GM04504 (cell line): ENCODE results near the gene VAV3.

Source experiments
- DNase-seq: peaks from one replicate; pipeline ENCODE4 v3.0.0-alpha.2; 2012; ENCODE audit warnings: low read depth

Gene VAV3

GRCh38 chr1:107574044-107574443 lies 390.9 kb downstream of the VAV3 start:
- DNase-seq: no peak

GRCh38 chr1:107572674-107573211 lies 392.2 kb downstream of the VAV3 start:
- peak; percentile 77 for DNase-seq

- DNase-seq: no peak
These were observed 394.2 kb downstream of the VAV3 start for GRCh38 chr1:107570768-107571167.

- DNase-seq: no peak
These were observed 401.5 kb downstream of the VAV3 start for GRCh38 chr1:107563441-107563840.

GRCh38 chr1:107559881-107560280 lies 405.1 kb downstream of the VAV3 start:
- DNase-seq: peak; percentile 7

GRCh38 chr1:107557095-107557494 lies 407.9 kb downstream of the VAV3 start:
- no peak for DNase-seq

GRCh38 chr1:107555578-107555977 lies 409.4 kb downstream of the VAV3 start:
- no peak for DNase-seq

GRCh38 chr1:107552781-107553180 lies 412.2 kb downstream of the VAV3 start:
- no peak for DNase-seq

GRCh38 chr1:107551456-107551855 lies 413.5 kb downstream of the VAV3 start:
- DNase-seq: no peak

GRCh38 chr1:107550358-107550757 lies 414.6 kb downstream of the VAV3 start:
- DNase-seq: no peak

GRCh38 chr1:107549152-107549810 lies 415.7 kb downstream of the VAV3 start:
- no peak for DNase-seq

GRCh38 chr1:107548276-107548675 lies 416.7 kb downstream of the VAV3 start:
- no peak for DNase-seq

- DNase-seq: no peak
These were observed 417.4 kb downstream of the VAV3 start for GRCh38 chr1:107547363-107548155.

GRCh38 chr1:107546576-107546975 lies 418.4 kb downstream of the VAV3 start:
- no peak for DNase-seq

GRCh38 chr1:107545879-107546278 lies 419.1 kb downstream of the VAV3 start:
- no peak for DNase-seq

GRCh38 chr1:107545056-107545577 lies 419.9 kb downstream of the VAV3 start:
- no peak for DNase-seq

- DNase-seq: no peak
These were observed 420.7 kb downstream of the VAV3 start for GRCh38 chr1:107544285-107544684.

GRCh38 chr1:107541412-107541811 lies 423.6 kb downstream of the VAV3 start:
- DNase-seq: no peak

GRCh38 chr1:107538502-107538901 lies 426.5 kb downstream of the VAV3 start:
- DNase-seq: no peak

GRCh38 chr1:107536266-107536665 lies 428.7 kb downstream of the VAV3 start:
- DNase-seq: no peak

GRCh38 chr1:107535091-107535490 lies 429.9 kb downstream of the VAV3 start:
- DNase-seq: no peak

GRCh38 chr1:107534632-107535031 lies 430.3 kb downstream of the VAV3 start:
- no peak for DNase-seq

GRCh38 chr1:107533436-107533835 lies 431.5 kb downstream of the VAV3 start:
- DNase-seq: no peak
